ENCODE data around the gene SLC5A5.

The SLC5A5 gene

DNA sequence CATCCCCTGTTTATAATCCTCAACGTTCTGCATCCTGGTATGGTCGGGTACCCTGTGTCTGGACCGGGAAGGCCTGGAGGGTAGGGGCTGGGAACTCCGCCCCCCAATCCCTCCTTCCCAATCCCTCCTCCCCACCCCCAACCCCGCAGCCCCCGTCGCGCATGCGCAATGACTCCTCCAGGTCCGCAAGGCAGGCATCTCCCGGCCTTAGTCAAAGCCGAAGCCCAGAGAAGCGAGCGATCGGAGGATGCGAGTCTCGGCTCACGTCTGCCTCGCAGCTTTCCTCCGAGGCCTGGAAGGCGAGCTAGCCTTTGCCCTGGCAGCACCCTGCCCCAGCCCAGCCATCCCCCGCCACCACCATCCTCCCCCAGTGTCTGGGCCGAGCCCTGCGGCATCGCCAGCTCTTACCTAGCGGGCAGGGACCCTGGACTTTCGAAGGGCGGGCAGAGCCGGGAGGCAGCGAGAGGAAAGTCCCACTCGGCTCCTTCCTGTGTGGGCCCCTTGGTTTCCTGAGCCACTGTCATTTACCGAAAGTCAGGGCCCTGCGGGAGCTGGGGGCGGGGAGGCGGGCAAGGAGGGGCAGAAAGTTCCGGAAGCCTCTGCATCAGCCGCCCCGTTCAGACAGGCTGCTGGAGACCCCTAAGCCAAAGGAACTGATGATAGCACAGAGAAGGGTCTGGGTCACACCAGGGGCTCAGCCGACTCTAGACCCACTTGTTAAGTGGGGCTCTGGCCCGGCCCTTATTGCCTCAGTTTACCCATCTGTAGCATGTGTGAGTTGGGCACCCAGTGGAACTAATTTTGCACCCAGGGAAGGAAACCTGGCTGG lies 24.0 kb upstream of the SLC5A5 start, which contains the start of gene JAK3:
TSS of gene JAK3 (minus strand) at position 445 of the 829 bp plus-strand sequence. CDS start 3,565 bp downstream, outside the sequence.
- no peak for FAIRE-seq

GRCh38 chr19:17848595-17849292 lies 23.0 kb upstream of the SLC5A5 start:
- no peak for FAIRE-seq

DNA sequence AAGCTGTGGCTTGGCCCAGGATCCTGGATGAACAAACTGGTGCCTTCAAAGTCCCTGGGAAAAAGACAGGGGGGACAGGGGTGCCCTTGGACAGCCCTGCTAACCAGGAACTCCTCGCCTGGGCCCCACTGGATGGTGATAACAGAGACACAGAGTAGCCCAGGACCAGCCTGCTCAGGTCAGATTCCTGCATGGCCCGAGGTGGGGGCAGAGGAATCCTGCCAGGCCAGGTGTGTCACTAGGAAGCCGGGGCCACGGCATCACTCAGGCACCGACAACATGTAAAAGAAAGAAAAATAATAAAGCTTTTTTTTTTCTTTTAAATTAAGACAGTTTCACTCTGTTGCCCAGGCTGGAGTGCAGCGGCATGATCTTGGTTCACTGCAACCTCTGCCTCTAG lies 17.7 kb upstream of the SLC5A5 start:
- FAIRE-seq: no peak

DNA sequence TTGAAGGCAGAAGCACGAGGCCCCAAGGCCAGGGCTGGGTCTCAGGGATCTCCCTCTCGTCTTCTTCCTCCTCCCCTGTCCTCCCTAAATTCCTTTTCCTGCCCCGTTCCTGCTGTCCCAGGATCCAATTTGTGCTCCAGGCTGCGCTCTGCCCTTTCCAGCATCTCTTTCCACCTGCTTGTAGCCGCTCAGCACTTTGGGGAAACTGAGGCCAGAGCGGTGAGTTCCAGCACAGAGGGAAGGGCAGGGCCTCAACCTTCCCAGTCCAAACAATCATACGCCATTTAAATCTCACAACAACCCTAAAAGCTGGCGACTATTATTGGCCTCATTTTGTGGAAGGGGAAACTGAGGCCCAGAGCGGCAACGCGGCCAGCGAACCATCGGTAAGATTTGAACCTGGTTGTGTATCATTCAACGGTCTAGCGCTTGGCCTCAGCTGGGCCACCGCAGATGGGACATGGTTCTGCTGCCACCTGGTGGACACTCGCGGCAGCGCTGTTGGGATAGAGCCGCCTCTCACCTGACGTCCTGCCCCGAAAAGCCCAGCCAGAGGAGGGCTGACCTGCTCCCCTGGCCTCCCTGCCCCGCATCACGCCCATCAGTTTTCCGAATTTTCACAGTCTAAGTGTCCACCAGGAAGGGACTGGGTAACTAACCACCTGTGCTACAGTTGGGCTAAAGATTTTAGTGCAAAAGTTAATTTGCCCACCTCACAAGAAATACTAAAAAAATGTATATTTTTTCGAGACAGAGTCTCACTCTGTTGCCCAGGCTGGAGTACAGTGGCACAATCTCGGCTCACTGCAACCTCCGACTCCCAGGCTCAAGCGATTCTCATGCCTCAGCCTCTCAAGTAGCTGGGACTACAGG lies 16.2 kb upstream of the SLC5A5 start:
- FAIRE-seq: no peak

DNA sequence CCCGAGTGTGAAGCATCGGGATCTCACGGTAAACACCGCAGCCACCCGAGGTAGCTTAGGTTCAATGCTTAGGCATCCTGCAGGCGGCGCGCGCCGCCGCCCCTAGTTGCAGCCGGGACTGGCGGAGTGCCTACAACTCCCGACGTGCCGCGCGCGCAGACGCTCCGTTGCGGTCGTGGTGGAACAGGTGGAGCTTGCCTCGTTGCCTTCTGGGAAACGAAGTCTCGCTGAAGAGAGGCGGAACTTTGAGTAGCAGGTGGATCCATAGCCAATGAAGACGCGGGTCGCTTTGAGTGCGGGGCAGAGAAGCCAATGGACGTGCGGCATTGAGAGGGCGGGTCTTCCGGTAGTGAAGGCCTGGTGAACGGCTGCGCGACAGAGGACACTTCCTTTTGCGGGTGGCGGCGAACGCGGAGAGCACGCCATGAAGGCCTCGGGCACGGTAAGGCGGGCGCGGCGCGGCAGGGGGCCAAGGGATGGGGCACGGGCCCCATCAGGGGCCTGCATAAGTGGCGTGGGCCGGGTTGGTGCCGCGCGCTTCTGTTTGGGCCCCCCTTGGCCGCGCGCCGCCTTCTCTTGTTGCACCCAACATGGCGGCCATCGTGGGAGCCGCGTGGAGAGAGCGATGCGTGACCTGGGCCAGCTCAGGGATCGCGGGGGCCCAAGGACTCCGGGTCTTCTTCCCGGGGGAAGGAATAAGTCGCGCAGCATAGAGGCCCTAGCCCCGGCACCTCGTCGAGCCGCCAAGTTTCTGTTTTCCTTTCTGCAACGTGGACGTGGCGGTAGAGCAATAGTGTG lies 12.0 kb upstream of the SLC5A5 start, which contains the start of gene RPL18A:
TSS of gene RPL18A (plus strand) at position 378 of the 798 bp plus-strand sequence. CDS start at position 425, 47 bp downstream.
- FAIRE-seq: peak; percentile 99

GRCh38 chr19:17860331-17860992 lies 11.3 kb upstream of the SLC5A5 start:
- FAIRE-seq: no peak

DNA sequence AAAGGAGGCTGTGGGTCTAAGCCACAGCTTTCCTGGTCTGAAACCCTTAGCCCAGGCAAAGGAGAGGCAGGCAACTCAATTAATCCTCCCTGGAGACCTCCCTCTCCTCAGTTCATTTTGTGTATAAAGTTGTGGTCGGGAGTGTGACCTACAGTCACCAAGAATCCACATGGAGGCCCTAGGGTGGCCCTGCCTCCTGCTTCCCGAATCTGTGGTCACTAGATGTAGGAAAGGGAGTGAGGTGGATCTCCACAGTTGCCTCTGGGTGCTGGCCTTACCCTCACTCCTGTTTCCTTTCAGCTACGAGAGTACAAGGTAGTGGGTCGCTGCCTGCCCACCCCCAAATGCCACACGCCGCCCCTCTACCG lies 10.8 kb upstream of the SLC5A5 start:
- FAIRE-seq: no peak

GRCh38 chr19:17861542-17862402 lies 10.0 kb upstream of the SLC5A5 start:
- no peak for FAIRE-seq

DNA sequence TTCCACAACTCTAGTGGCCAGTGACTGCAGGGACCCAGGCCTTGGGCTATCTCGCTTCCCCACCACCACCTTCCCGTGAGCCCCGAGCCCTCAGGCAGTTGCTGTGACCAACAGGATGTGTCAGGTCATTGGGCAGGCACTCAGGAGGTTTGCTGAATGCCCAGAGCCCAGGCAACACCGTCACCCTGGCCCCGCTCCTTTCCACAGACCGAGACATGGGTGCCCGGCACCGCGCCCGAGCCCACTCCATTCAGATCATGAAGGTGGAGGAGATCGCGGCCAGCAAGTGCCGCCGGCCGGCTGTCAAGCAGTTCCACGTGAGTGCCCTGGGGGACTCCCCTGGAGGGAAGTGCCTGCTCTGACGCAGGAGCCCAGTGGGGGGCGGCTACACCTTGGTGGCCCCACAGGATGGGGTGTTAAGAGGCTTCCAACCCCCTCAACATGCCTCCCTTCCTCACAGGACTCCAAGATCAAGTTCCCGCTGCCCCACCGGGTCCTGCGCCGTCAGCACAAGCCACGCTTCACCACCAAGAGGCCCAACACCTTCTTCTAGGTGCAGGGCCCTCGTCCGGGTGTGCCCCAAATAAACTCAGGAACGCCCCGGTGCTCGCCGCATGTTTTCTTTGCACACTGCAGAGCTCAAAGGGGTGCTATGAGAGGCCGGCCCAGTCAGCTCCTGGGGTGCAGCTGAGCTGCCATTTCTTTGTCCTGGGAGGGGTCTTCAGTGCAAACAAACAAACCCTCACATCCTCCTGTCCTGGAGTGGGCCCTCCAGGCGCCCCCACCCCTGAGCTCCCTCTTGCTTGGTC lies 8.8 kb upstream of the SLC5A5 start:
- FAIRE-seq: no peak

- no peak for FAIRE-seq
These were observed 8.1 kb upstream of the SLC5A5 start for GRCh38 chr19:17863520-17864182.

GRCh38 chr19:17865364-17866311 lies 6.1 kb upstream of the SLC5A5 start:
- FAIRE-seq: no peak

- no peak for FAIRE-seq
These were observed 5.3 kb upstream of the SLC5A5 start for GRCh38 chr19:17866312-17866963.

DNA sequence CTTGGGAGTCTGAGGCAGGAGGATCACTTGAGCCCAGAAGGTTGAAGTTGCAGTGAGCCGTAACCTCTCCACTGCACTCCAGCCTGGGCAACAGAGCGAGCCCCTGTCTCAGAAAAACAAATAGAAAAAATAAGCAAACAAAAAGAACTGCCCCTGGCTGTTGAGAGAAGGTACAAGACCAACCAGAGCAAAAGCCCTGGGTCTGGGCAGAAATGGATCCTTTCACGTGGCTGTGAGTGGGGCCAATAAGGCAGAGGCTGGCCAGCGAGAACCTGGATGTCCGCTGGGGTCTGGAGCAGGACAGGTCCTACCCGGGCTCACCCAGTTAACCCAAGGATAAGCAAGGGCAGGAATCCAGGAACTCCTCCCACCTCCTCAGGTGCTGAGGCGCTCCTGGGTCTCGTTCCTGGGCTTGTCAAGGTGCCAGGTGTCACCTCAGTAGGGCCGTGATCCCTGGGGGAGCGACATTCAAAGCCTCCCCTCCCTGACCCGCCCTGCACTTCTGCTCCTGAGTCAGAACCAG lies 4.7 kb upstream of the SLC5A5 start:
- FAIRE-seq: no peak

DNA sequence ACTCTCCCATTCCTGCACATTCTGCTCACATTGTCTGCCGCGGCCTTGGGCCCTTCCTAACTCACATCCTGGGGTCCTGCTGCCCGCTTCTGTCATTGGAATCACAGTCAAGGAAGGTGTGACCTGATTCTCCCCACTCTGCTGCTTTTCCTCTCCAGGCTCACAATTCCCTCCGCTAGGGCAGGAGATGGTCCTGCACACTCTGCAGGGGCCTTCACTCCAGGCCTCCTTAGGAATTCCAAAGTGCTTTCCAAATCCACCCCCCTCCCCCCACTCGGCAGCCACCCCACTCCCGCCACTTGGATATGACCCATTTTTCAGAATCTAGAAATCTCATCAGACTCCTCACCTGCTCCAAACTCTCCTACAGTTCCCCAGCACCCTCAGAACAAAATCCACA lies 3.1 kb upstream of the SLC5A5 start:
- FAIRE-seq: no peak

- no peak for FAIRE-seq
These were observed 2.6 kb upstream of the SLC5A5 start for GRCh38 chr19:17869114-17869608.

DNA sequence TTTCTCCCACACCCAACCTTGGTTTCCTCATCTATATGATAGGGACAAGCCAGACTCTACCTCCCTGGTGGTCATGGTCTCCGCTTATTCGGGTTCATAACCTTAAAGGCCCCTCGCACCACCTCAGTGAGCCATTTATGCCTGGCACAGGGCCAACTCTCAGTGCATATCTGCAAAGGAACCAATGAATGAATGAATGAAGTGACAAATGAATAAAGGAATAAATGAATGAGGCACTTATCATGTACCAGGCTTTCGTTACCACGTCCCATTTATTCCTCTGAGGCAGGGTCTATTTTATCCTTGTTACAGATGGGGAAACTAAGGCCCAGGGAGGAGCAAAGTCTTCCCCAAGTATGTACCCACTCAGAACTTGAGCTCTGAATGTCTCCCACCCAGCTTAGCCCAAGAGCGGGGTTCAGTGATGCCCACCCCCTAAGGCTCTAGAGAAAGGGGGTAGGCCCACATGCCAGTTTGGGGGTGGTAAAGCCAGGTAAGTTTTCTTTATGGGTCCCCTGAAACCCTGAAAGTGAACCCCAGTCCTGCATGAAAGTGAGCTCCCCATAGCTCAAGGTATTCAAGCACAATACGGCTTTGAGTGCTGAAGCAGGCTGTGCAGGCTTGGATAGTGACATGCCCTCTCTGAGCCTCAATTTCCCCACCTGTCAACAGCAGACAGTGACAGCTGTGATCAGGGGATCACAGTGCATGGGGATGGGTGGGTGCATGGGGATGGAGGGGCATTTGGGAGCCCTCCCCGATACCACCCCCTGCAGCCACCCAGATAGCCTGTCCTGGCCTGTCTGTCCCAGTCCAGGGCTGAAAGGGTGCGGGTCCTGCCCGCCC lies 490 bp upstream of the SLC5A5 start:
- FAIRE-seq: no peak

Measured in endometrium (tissue), 2 donors.